ENCODE data around the gene QSOX1. TPM values are rescaled to one million over a fixed set of nuclear protein-coding genes. Genes with fewer than 3 reads are reported as not detected.

The QSOX1 gene
- total RNA-seq, 1 donor from 2014 or later = 221 TPM

DNA sequence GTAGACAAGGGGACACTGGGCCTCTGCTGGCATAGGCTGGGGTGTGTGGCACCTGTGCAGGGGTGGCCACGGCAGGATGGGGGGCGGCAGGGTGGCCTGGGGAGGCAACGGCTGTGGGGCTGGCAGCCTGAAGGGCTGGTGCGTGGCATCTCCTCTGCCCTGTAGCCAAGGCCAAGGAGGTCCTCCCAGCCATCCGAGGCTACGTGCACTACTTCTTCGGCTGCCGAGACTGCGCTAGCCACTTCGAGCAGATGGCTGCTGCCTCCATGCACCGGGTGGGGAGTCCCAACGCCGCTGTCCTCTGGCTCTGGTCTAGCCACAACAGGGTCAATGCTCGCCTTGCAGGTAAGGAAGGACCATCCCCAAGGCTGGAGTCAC, 39.4 kb downstream of the QSOX1 start:
- TF ChIP-seq, protein P1, sequence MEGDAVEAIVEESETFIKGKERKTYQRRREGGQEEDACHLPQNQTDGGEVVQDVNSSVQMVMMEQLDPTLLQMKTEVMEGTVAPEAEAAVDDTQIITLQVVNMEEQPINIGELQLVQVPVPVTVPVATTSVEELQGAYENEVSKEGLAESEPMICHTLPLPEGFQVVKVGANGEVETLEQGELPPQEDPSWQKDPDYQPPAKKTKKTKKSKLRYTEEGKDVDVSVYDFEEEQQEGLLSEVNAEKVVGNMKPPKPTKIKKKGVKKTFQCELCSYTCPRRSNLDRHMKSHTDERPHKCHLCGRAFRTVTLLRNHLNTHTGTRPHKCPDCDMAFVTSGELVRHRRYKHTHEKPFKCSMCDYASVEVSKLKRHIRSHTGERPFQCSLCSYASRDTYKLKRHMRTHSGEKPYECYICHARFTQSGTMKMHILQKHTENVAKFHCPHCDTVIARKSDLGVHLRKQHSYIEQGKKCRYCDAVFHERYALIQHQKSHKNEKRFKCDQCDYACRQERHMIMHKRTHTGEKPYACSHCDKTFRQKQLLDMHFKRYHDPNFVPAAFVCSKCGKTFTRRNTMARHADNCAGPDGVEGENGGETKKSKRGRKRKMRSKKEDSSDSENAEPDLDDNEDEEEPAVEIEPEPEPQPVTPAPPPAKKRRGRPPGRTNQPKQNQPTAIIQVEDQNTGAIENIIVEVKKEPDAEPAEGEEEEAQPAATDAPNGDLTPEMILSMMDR (IDR thresholded peaks at IDR 0.05; ENCODE audit: unreplicated experiment) = no peak
- Mint-ChIP-seq H3K36me3 (ENCODE audit: insufficient read depth) (peaks cover 16% of the 10 kb centered on the region), H3K27ac (no peak overlapping the region), H3K4me3 (ENCODE audit: low read depth) (no peak overlapping the region), H3K9me3 (ENCODE audit: low read depth) (no peaks in the 10 kb centered on the region), H3K4me1 (ENCODE audit: low read depth) (peaks cover 4% of the 10 kb centered on the region), H3K27me3 (no peaks in the 10 kb centered on the region)
- no peak for DNase-seq (ENCODE audit: low spot score, unreplicated experiment)

DNA sequence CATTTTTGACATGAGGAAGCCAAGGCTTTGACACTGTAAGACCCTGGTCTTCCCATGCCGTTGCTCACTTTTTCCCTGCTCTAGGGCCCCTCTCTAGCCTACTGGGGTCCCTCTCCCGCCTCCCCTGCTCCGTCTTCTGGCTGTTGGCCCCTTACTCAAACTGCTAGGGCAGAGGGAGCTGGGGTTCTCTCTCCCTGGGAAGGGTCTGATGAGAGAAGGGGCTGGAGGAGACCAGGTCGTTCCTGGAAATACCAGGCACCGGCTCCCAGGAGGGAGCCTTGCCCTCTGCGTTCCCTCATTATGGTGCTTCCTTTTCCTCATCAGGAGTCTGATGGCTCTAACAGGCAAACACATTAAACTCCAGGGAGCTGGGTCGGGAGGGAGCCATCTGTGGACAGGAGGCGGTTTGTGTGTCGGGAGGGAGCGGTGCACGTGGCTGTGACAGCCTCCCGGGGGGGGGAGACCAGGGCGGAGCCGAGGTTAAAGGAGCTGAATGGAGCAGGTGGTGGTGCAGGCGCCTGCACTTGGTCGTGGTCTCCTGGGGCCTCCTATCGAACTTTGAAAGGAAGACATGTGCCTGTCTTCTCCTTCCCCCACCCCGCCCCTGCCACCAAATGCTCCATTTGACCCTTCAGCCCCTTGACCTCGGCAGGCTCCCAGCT, 40.0 kb downstream of the QSOX1 start:
- Mint-ChIP-seq H3K4me3 (ENCODE audit: low read depth) (no peak overlapping the region), H3K27ac (no peak overlapping the region), H3K9me3 (ENCODE audit: low read depth) (no peaks in the 10 kb centered on the region), H3K27me3 (no peaks in the 10 kb centered on the region), H3K4me1 (ENCODE audit: low read depth) (peaks cover 4% of the 10 kb centered on the region), H3K36me3 (ENCODE audit: insufficient read depth) (peaks cover 15% of the 10 kb centered on the region)
- TF ChIP-seq, protein P1 (IDR thresholded peaks at IDR 0.05; ENCODE audit: unreplicated experiment) = no peak
- DNase-seq (ENCODE audit: low spot score, unreplicated experiment) = no peak

DNA sequence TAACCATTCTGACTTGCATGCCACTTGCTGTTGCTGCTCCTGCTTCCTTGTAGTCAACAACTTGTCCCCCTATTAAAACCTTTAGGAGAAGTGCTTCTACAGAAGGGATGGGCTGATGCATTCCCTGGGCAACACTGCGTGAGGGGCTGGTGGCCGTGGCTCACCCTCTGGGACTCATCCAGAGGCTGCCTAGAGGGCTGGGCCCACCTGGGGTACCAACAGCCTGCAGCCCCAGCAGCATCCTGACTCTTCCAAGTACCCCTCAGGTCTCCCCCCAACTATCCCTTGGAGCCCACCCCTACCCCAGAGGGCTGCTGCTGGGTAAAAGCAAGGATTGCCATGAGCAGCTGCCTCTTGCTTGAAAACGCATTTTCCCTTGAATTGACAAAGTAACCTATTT, 40.7 kb downstream of the QSOX1 start:
- H3K36me3 Mint-ChIP-seq (ENCODE audit: insufficient read depth) = peaks cover 15% of the 10 kb centered on the region
- TF ChIP-seq, protein P1 (IDR thresholded peaks at IDR 0.05; ENCODE audit: unreplicated experiment) = no peak
- DNase-seq (ENCODE audit: low spot score, unreplicated experiment) = no peak
- no peak overlapping the region for H3K4me3 Mint-ChIP-seq (ENCODE audit: low read depth)
- no peak overlapping the region for H3K27ac Mint-ChIP-seq
- H3K27me3 Mint-ChIP-seq = no peaks in the 10 kb centered on the region
- peaks cover 4% of the 10 kb centered on the region for H3K4me1 Mint-ChIP-seq (ENCODE audit: low read depth)
- H3K9me3 Mint-ChIP-seq (ENCODE audit: low read depth) = no peaks in the 10 kb centered on the region

DNA sequence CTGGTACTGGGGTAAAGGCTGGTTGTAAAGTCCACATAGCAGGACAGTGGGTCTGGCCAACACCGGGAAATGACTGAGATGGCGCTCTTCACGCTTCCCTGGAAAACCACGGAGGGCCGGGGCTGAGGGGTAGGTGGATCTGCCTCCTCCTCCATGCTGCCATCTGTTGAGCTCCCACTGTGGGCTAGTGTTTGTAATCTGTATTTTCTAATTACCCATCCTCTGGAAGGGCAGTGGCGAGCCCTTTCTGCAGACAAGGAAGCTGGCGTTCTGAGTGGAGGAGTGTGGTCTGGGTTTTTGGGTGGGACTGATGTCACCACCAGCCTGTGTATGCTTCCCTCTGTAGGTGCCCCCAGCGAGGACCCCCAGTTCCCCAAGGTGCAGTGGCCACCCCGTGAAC, 41.2 kb downstream of the QSOX1 start:
- Mint-ChIP-seq H3K4me1 (ENCODE audit: low read depth) (peaks cover 4% of the 10 kb centered on the region), H3K27me3 (no peaks in the 10 kb centered on the region)

DNA sequence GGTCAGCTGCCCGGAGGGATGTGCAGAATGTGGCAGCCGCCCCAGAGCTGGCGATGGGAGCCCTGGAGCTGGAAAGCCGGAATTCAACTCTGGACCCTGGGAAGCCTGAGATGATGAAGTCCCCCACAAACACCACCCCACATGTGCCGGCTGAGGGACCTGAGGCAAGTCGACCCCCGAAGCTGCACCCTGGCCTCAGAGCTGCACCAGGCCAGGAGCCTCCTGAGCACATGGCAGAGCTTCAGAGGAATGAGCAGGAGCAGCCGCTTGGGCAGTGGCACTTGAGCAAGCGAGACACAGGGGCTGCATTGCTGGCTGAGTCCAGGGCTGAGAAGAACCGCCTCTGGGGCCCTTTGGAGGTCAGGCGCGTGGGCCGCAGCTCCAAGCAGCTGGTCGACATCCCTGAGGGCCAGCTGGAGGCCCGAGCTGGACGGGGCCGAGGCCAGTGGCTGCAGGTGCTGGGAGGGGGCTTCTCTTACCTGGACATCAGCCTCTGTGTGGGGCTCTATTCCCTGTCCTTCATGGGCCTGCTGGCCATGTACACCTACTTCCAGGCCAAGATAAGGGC, 41.9 kb downstream of the QSOX1 start:
- Mint-ChIP-seq H3K9me3 (ENCODE audit: low read depth) (no peaks in the 10 kb centered on the region), H3K36me3 (ENCODE audit: insufficient read depth) (peaks cover 10% of the 10 kb centered on the region), H3K27ac (no peak overlapping the region), H3K4me3 (ENCODE audit: low read depth) (no peak overlapping the region), H3K27me3 (no peaks in the 10 kb centered on the region), H3K4me1 (ENCODE audit: low read depth) (peaks cover 4% of the 10 kb centered on the region)
- TF ChIP-seq, protein P1 (IDR thresholded peaks at IDR 0.05; ENCODE audit: unreplicated experiment) = no peak
- no peak for DNase-seq (ENCODE audit: low spot score, unreplicated experiment)

More for the DNA sequence above, 41.2 kb downstream of the QSOX1 start:
- Mint-ChIP-seq H3K9me3 (ENCODE audit: low read depth) (no peaks in the 10 kb centered on the region), H3K36me3 (ENCODE audit: insufficient read depth) (peaks cover 15% of the 10 kb centered on the region), H3K4me3 (ENCODE audit: low read depth) (no peak overlapping the region), H3K27ac (no peak overlapping the region)
- TF ChIP-seq, protein P1 (IDR thresholded peaks at IDR 0.05; ENCODE audit: unreplicated experiment) = no peak
- no peak for DNase-seq (ENCODE audit: low spot score, unreplicated experiment)
